CD4-positive, alpha-beta T cell treated with Interleukin-17A for 1 hour (primary cell): ENCODE results near the gene SPINK8.
"Not testable (repeated sequence)": the region's sequence is repeated elsewhere in the genome, so short reads cannot be mapped to it uniquely, and the experiment has no call there.

ENCODE experiments used
- DNase-seq: peaks from one replicate; pipeline ENCODE4 v3.0.0-alpha.2; 2020

Gene SPINK8

DNA sequence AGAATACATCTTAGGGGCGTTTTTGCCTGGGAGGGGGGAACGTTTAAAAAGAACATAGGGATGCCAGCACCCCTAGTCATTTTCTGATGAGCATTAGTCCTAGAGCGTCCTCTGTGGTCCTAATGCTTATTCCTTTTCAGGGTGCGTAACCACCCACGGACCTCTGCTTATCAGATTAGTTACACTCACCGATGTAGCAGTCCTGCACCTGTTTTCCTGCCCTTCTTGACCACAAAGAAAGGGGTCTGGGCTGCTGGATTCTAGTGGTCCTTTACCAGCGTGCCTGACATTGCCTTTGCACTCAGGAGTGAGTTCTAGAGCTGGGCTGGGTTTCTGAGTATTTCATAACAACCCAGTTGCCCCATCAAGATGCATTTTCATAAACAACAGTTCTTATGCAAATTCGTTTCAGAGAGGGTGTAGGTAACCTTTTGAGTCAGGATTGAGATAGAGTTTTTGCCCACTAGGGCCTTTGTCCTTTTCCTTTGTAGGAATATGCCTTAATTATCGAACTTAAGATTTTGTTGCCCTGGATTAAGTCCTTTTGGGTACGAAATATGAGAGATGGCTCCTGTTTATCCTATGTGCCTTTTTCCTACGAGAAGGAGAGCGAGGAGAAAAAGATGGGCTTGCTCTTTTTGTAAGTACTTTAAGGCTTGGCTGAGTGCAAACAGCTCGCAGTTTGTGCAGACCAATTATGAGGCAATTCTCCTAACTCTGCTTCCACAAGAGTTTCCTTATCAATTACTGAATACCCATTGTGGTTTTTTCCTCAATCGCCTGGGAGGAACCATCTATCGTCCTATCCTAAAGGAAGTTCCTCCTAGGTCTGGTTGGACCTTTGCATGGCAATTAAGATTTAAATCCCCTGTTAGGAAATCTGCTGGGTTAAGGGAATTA lies at the start of gene SPINK8:
Gene SPINK8 (minus strand): TSS at position 316 of the 900 bp plus-strand sequence. CDS start 5,320 bp downstream, outside the sequence.
- DNase-seq: not testable (repeated sequence)

- no peak for DNase-seq
Observed at GRCh38 chr3:48372862-48373435, 39.5 kb upstream of the SPINK8 start.

DNA sequence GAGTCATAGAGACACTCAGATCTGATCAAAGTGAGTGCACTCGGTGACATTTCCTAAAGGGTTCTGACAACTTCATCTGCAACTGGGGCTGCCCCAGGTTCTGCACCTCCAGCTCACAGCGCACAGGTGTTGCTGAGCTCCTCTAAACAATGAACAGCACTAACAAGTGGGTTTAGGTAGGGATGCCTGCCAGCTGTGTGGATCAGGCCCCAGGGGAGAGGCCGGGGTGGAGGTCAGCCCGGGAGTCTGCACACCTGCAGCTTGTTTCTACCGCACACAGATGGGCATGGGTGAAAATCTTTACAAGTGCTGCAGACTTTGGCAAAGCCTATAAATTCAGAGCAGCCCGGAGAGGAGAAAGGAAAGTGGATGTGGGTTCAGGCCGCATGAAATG lies 38.9 kb upstream of the SPINK8 start:
- DNase-seq: no peak

DNA sequence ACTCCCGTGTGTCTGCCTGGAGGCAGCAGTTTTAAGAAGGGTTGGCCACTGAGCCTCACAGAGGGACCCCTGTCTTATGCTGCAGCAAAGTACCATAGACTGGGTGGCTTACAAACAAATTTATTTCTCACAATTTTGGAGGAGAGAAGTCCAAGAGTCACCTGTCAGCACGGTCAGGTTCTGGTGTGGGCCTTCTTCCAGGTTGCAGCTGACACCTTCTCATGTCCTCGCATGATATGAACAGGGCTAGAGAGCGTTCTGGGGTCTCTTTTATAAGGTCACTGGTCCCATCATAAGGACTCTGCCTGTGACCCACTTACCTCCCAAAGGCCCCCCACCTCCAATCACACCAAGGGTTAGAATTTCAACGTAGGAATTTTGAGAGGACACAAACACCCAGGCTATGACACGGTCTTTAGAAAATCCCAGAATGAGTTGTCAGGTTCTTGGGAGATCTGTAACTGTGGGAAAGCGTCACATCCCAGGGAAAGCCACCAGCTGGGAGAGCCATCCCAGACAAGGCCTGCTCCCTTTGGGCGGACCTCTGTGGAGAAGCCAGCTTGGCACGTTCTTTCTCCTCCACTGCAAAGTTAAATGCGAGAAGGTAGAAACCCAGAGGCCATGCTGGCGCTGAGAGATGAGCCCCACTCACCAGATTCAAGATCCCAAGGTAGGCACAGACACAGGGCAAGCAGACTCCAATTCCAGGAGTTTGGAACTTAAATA lies 38.4 kb upstream of the SPINK8 start, which contains the start of gene FBXW12:
Gene FBXW12 (plus strand): TSS at position 569 of the 726 bp plus-strand sequence. CDS start 549 bp downstream, outside the sequence.
- DNase-seq: no peak

GRCh38 chr3:48370333-48370713 lies 36.9 kb upstream of the SPINK8 start:
- no peak for DNase-seq

DNA sequence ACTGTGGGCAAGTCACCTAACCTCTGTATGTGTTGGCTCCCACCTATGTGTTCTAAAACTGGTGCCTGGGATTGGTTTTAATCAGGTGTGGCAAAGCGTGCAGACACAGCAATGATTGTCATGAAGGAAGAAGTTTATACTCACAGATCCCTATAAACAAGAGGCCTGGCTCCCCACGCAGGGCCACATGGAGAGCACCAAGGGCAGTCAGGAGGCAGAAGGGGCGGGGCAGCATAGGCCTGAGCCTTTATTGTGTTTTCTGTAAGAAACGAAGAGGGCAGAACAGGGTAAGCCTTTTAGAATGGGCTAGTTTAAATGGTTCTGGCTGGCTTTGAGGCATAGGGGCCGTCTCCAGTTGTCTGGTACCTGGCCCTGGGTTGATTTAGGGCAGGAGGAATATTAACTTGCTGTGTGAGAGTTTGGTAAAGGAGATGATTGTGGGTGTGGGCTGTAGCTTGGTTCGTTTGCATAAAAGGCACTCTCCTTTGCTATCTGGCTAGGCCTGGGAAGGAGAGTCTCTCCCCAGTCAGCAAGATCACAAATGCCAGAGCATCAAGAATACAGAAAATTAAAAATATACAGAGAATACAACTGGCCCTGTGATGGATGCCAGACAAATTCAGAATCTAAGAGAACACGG lies 36.4 kb upstream of the SPINK8 start:
- no peak for DNase-seq

DNA sequence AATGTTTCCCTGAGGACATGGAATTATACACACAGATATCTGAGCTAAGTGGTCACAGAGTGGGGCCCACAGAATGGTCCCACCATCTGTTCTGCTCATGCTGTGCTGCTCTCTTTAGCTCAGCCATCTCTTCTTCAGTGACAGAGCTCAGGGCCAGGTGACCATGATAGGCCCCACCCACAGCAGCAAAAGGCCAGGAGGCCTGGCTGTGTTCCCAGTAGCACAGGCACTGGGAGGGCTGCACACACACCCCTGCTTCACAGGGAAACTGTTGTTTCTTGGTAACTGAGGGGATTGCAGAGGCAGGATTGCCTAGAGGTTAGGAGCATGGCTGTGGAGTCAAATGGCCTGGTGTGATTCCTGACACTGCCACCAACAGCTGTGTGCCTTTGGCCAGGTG lies 33.7 kb upstream of the SPINK8 start:
- no peak for DNase-seq

DNA sequence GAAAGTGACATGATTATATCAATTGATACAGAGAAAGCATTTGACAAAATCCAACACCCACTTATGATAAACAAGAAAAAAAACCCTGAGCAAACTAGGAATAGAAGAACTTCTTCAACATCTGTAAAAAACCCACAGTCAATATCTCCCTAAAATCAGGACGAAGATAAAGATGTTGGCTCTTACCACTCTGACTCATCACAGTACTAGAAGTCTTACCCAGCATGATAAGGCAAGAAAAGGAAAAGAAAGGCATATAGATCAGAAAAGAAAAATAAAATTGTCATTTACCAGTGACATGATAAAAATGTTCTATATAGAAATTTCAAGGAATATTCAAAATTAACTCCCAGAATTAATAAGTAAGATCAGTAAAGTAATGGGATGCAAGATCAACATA lies 31.4 kb upstream of the SPINK8 start:
- DNase-seq: no peak

- no peak for DNase-seq
Observed at GRCh38 chr3:48361928-48362327, 28.5 kb upstream of the SPINK8 start.

GRCh38 chr3:48356419-48356818 lies 23.0 kb upstream of the SPINK8 start:
- DNase-seq: no peak

GRCh38 chr3:48353987-48354386 lies 20.5 kb upstream of the SPINK8 start:
- DNase-seq: no peak

- no peak for DNase-seq
Observed at GRCh38 chr3:48352546-48352945, 19.1 kb upstream of the SPINK8 start.

- DNase-seq: no peak
Observed at GRCh38 chr3:48347500-48347899, 14.0 kb upstream of the SPINK8 start.

GRCh38 chr3:48345946-48346572 lies 12.6 kb upstream of the SPINK8 start:
- no peak for DNase-seq

DNA sequence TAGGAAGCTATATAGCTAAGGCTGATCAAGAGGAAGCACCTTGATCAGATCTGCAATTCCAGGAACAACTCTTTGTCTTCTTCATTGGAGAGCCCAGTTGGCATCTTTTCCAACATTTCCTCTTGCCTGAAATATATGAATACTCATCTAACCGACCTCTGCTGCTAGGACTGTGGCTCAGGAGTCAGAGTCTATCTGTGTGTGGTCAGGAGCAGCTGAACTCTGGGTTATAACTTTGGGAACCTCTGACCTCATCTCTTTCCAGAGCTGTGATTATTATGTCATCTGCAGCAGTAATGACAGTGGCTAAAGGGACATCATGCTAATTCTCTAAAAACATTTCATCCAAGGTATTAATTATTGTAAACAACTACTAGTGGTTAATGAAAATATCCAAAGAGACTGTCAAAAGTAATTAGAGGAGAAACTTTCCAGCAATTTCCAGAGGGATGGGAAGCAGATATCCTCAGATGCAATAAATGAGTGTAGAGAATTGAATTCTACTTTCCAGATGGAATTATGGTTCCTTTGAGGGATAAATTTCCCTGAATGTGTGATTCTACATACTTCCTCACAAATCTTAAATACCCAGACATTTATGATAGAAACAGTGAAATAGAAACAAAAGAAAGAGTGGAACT lies 11.5 kb upstream of the SPINK8 start:
- no peak for DNase-seq

DNA sequence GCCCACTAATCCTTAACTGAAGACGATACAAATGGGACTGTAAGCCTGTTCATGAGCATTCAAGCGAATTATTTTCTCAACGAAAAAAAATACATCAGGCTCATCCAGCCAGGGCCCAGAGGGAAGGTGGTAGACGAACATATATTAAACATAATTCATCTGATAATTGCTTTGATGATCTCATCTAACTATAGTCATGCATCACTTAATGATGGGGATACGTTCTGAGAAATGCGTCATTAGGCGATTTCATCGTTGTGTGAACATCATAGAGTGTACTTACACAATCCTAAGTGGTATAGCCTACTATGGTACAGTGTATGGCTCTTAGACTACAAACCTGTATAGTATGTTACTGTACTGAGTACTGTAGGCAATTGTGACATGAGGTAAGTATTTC lies 10.0 kb upstream of the SPINK8 start:
- DNase-seq: no peak

DNA sequence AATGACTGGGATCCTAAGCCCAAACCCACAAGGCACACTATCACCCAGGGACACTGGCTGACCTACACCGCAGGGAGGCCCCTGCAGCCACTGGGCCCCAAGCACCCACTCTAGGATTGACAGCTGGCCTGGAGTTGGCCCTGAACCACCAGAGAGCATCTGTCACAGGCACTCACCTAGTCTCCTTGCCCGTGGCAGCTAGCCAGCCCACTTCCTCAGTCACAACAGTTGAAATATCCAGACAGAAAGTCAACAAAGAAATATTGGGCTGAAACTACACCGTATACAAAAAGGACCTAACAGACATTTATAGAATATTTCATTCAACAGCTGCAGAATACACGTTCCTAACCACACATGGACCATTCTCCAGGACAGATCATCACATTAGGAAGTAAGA lies 5.2 kb upstream of the SPINK8 start:
- DNase-seq: no peak

DNA sequence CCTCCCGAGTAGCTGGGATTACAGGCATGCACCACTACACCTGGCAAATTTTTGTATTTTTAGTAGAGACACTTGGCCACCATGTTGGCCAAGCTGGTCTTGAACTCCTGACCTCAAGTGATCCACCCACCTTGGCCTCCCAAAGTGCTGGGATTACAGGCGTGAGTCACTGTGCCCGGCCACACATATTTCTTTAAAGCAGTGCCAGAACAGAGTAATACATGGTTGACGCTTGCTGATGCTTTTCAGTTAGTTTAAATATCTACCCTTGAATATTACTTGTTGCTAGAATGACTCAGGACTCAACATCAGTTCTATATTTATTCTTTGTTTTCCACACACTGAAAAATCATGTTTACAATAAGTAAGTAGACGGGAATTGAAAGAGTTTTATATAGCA lies 4.1 kb upstream of the SPINK8 start:
- DNase-seq: not testable (repeated sequence)

- DNase-seq: not testable (repeated sequence)
Observed at GRCh38 chr3:48335286-48335685, 1.8 kb upstream of the SPINK8 start.

GRCh38 chr3:48334605-48335004 lies 1.1 kb upstream of the SPINK8 start:
- DNase-seq: no peak

DNA sequence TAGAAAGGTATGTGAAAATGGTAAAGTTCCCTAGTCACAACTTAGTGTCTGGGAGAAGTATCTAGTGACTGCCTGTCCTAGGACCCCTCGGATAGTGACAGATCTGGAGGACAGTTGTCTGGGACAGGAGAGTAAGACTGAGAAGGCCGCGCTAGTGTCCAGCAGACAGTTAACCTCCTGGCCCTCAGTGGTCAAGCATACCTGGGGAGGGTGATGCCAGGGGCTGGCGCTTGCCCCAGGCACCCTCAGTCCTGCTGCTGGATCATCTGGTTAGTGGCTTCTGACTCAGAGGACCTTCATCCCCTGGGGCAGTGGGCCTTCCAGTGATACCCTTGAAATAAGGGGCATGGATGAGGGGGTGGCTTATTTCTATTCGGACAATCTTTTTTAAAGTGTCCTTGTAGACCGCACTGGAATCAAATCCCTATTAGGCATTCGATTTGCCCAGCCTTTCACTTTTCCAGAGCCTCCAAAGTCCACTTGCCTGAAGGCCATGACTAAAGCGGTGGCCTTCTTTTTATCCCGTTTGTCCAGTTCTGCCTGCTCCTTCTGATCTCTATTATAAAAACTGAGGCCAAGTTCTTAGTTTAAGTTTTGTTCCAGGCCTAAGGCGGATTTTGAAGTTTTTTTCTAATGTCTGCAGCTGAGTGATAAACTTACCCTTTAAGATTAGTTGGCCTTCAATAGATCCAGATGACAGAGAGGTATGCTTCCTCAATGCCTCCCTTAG lies 1.6 kb downstream of the SPINK8 start:
- DNase-seq: not testable (repeated sequence)
